Neural cell (in vitro differentiated cells): Measurements from ENCODE around the gene AMBP. TPM values are rescaled to one million over a fixed set of nuclear protein-coding genes. Genes with fewer than 3 reads are reported as not detected.

Source experiments
- H2AFZ ChIP-seq: fragments of 200-600, 300-800 bp; sonication (generic), shearing (Covaris generic); 2 replicates; pipeline ENCODE4 v1.6.0; 2014; ENCODE audit warnings: low read depth, mild to moderate bottlenecking, antibody characterized with exemption, low read length, moderate library complexity
- H3F3A ChIP-seq: fragments of 200-600 bp; shearing (Covaris generic); 2 replicates; pipeline ENCODE4 v1.6.1; 2016; ENCODE audit warnings: mild to moderate bottlenecking, moderate library complexity, mixed read lengths, antibody characterized with exemption, low read length; ENCODE audit not compliant: insufficient read depth, poor library complexity, severe bottlenecking
- H3K27ac ChIP-seq: fragments of 200-600, 300-800 bp; sonication (generic), shearing (Covaris generic); 2 replicates; pipeline ENCODE4 v1.5.1; 2014; ENCODE audit warnings: mild to moderate bottlenecking, low read length, moderate library complexity
- H3K27me3 ChIP-seq: fragments of 300-800, 200-600 bp; sonication (generic), shearing (Covaris generic); 2 replicates; pipeline ENCODE4 v1.6.0; 2014; ENCODE audit warnings: mild to moderate bottlenecking, low read depth, low read length, moderate library complexity; ENCODE audit not compliant: insufficient read depth
- H3K36me3 ChIP-seq: fragments of 300-800, 200-600 bp; sonication (generic), shearing (Covaris generic); 2 replicates; pipeline ENCODE4 v1.5.1; 2014; ENCODE audit warnings: mild to moderate bottlenecking, antibody characterized with exemption, low read length, moderate library complexity; ENCODE audit not compliant: insufficient read depth
- H3K4me2 ChIP-seq: fragments of 300-800, 200-600 bp; sonication (generic), shearing (Covaris generic); 2 replicates; pipeline ENCODE4 v1.6.0; 2014; ENCODE audit warnings: mild to moderate bottlenecking, low read length
- H3K4me3 ChIP-seq: fragments of 300-800, 200-600 bp; sonication (generic), shearing (Covaris generic); 2 replicates; pipeline ENCODE4 v1.5.1; 2014; ENCODE audit warnings: mild to moderate bottlenecking, low read length, moderate library complexity
- H3K79me2 ChIP-seq: fragments of 200-600 bp; shearing (Covaris generic); replicated peaks from 2 replicates; pipeline ENCODE4 v1.6.0; 2014; ENCODE audit warnings: mild to moderate bottlenecking, low read length, moderate library complexity; ENCODE audit not compliant: insufficient read depth
- H3K9ac ChIP-seq: fragments of 300-800, 200-600 bp; sonication (generic), shearing (Covaris generic); 2 replicates; pipeline ENCODE4 v1.6.1; 2016; ENCODE audit warnings: mild to moderate bottlenecking, low read length, mixed read lengths
- H3K9me2 ChIP-seq: fragments of 200-600 bp; shearing (Covaris generic); 2 replicates; pipeline ENCODE4 v1.6.1; 2016; ENCODE audit warnings: mild to moderate bottlenecking, low read length, mixed read lengths; ENCODE audit not compliant: insufficient read depth
- H3K9me3 ChIP-seq: fragments of 200-600, 300-800 bp; sonication (generic), shearing (Covaris generic); 2 replicates; pipeline ENCODE4 v1.6.1; 2016; ENCODE audit warnings: mild to moderate bottlenecking, mixed run types, low read length, moderate library complexity, mixed read lengths
- H4K20me1 ChIP-seq: fragments of 200-600 bp; shearing (Covaris generic); 2 replicates; pipeline ENCODE4 v1.6.1; 2016; ENCODE audit warnings: mild to moderate bottlenecking, mixed run types; ENCODE audit not compliant: insufficient read depth
- CTCF ChIP-seq: fragments of 450-650 bp; IDR thresholded peaks from 2 replicates; pipeline ENCODE4 v1.5.1; 2014; ENCODE audit warnings: antibody characterized with exemption, mild to moderate bottlenecking, moderate library complexity; ENCODE audit not compliant: poor library complexity, severe bottlenecking
- EP300 ChIP-seq: fragments of 450-650 bp; conservative IDR thresholded peaks from 2 replicates; pipeline ENCODE4 v1.6.1; 2014; ENCODE audit warnings: antibody characterized with exemption, mild to moderate bottlenecking, moderate library complexity; ENCODE audit not compliant: poor library complexity, severe bottlenecking
- EZH2 ChIP-seq: fragments of 200-600, 300-800 bp; shearing (Covaris generic), sonication (generic); IDR thresholded peaks from 2 replicates; pipeline ENCODE4 v1.6.1; 2014; ENCODE audit warnings: antibody characterized with exemption, low read length, borderline replicate concordance, mild to moderate bottlenecking; ENCODE audit not compliant: insufficient read depth, poor library complexity, severe bottlenecking
- MXI1 ChIP-seq: fragments of 450-650 bp; conservative IDR thresholded peaks from 2 replicates; pipeline ENCODE4 v1.6.1; 2014; ENCODE audit warnings: antibody characterized with exemption, mild to moderate bottlenecking; ENCODE audit not compliant: poor library complexity, severe bottlenecking
- POLR2AphosphoS5 ChIP-seq: IDR thresholded peaks from 2 replicates; pipeline ENCODE4 v1.6.1; 2012
- RAD21 ChIP-seq: fragments of 450-650 bp; conservative IDR thresholded peaks from 2 replicates; pipeline ENCODE4 v1.6.1; 2014; ENCODE audit warnings: antibody characterized with exemption, mild to moderate bottlenecking, moderate library complexity
- REST ChIP-seq: IDR thresholded peaks from 2 replicates; pipeline ENCODE4 v1.6.1; 2012; ENCODE audit warnings: borderline replicate concordance
- SMC3 ChIP-seq: fragments of 450-650 bp; conservative IDR thresholded peaks from 2 replicates; pipeline ENCODE4 v1.6.1; 2014; ENCODE audit warnings: antibody characterized with exemption, mild to moderate bottlenecking, moderate library complexity; ENCODE audit not compliant: poor library complexity
- TAF1 ChIP-seq: IDR thresholded peaks from 2 replicates; pipeline ENCODE4 v1.6.1; 2012; ENCODE audit warnings: low read depth
- polyA plus RNA-seq: library from polyadenylated mRNA; depleted of rRNA; stranded (reverse); fragments of >200 nt; gene quantifications from 2 replicates; pipeline ENCODE4 v1.2.3, GENCODE V29; 2014

Gene AMBP
- polyA plus RNA-seq, 1 donor from 2014 or later: not detected

GRCh38 chr9:114011313-114011712 is 66.8 kb downstream of the AMBP start:
- H3F3A ChIP-seq: no peaks in the 10 kb centered on the region
- H3K27ac ChIP-seq: no peak overlapping the region
- no peak for TF ChIP-seq CTCF
- no peak for TF ChIP-seq TAF1
- TF ChIP-seq POLR2AphosphoS5: no peak
- TF ChIP-seq MXI1: no peak
- no peak for TF ChIP-seq RAD21
- TF ChIP-seq SMC3: no peak
- TF ChIP-seq EZH2: no peak
- TF ChIP-seq EP300: no peak
- TF ChIP-seq REST: no peak
- no peak overlapping the region for H3K9ac ChIP-seq
- H3K4me2 ChIP-seq: no peak overlapping the region
- no peaks in the 10 kb centered on the region for H4K20me1 ChIP-seq
- H3K9me3 ChIP-seq: no peaks in the 10 kb centered on the region
- H2AFZ ChIP-seq: no peak overlapping the region
- H3K4me3 ChIP-seq: no peak overlapping the region
- H3K9me2 ChIP-seq: no peaks in the 10 kb centered on the region
- H3K27me3 ChIP-seq: no peaks in the 10 kb centered on the region
- peaks cover 22% of the 10 kb centered on the region for H3K36me3 ChIP-seq
- no peaks in the 10 kb centered on the region for H3K79me2 ChIP-seq

Other genes with a start within 250 kb of the AMBP start
- gene ZNF618, start 202.0 kb downstream of the AMBP start, polyA plus RNA-seq: 7.1 and 10.3 TPM in 2 replicates
- gene KIF12, start 21.0 kb upstream of the AMBP start, polyA plus RNA-seq: 0.14 TPM in 1 of 2 replicates, not detected in the other
- gene COL27A1, start 77.2 kb upstream of the AMBP start, polyA plus RNA-seq: 0.04 and 0.25 TPM in 2 replicates
- gene ORM1, start 244.8 kb upstream of the AMBP start, polyA plus RNA-seq: not detected in 2 replicates